Measurements from ENCODE around the gene SLC22A8.

- TF ChIP-seq EZH2 (IDR thresholded peaks at IDR 0.05; ENCODE audit: insufficient read depth, poor library complexity, severe bottlenecking) (no peak), EZH2phosphoT487 (IDR thresholded peaks at IDR 0.05; ENCODE audit: insufficient read depth, low read depth) (no peak)
These were observed 66.8 kb downstream of the SLC22A8 start for GRCh38 chr11:62948765-62949320.

Measured in GM23248 (cell line).